Measurements from ENCODE around the gene ACIN1. TPM values are rescaled to one million over a fixed set of nuclear protein-coding genes. Genes with fewer than 3 reads are reported as not detected.

ACIN1 gene
- total RNA-seq, 1 experiment from 2014 or later = 179 TPM

DNA sequence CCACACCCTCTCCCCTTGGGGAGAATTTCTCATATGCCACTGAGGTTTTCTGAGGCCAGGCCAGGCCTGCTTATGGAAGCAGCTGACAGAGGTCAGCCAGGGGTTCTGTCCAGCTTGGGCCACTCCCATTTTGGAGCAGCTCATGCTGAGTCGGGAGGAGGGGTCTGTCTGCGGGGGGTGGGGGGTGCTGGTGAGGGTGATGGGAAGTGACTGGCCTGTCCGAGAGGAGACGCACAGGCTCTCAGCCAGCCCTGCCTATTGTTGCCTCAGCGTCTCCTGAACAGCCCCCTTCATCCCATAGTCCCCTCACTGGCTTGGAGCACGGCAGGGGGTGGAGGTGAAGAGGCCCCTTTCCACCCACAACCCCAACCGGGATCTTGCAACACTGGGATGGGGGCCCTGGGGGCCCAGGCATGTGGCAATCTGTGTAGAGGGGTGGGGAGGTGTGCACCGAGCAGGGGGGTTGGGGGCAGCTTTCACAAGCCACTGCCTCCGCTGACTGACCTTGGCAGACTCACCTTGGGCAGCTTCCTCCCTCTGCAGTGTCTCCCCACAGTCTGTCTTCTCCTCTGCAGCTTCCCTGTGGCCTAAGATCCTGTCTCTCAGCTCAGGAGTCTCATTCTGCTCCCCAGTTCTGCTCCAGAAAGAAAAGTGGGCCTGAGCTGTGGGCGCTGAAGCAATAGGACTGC is 18.6 kb upstream of the ACIN1 start:
- no peaks in the 10 kb centered on the region for H4K20me1 ChIP-seq (ENCODE audit: insufficient read depth)
- no peak overlapping the region for H3K27ac ChIP-seq (ENCODE audit: low read depth, low read length)
- H3K4me1 ChIP-seq (ENCODE audit: control insufficient read depth in 1 of 2, insufficient read depth in 2 of 2, low read length in 2 of 2) = peaks cover 12 to 23% of the 10 kb centered on the region in 2 experiments
- H3K27me3 ChIP-seq (ENCODE audit: insufficient read depth, low read length) = peaks cover 20% of the 10 kb centered on the region; the same call in 1 of the 2 replicates
- H3K9ac ChIP-seq (ENCODE audit: low read length) = no peak overlapping the region
- H3K9me2 ChIP-seq (ENCODE audit: insufficient read depth) = no peaks in the 10 kb centered on the region
- H3K79me2 ChIP-seq (ENCODE audit: insufficient read depth, low read length) = no peaks in the 10 kb centered on the region
- DNase-seq (ENCODE audit: low read depth, low spot score) = no peak
- H3K4me3 ChIP-seq (replicated peaks in 1 of 2; ENCODE audit: low read depth in 1 of 2, low read length in 2 of 2) = no peak overlapping the region
- ChIA-PET POLR2A (interaction anchor here (1.2 kb wide), 1 partner anchor 18 kb away, joined by 3 read pairs; the partner anchor contains the start of genes ACIN1 and C14orf119), CTCF (interaction anchor here (1.1 to 5.5 kb wide), 3 partner anchors 45 to 127 kb away, joined by 3 to 56 read pairs (median 3); no protein-coding TSS in a partner anchor), RAD21 (ENCODE audit: low non-redundant PET in 1 of 2, low total read pairs in 2 of 2, uncharacterized antibody in 2 of 2, unreplicated experiment in 2 of 2) (interaction anchor here in 1 of 2 experiments (0.9 kb wide), 1 partner anchor 68 kb away, joined by 3 read pairs; no protein-coding TSS in a partner anchor)
- H3K36me3 ChIP-seq (ENCODE audit: control insufficient read depth in 1 of 2, insufficient read depth in 2 of 2, low read length in 2 of 2) = no peaks in the 10 kb centered on the region
- BruUV-seq (replicated peaks) = no TSS peak
- ATAC-seq = no peak
- no peak overlapping the region for H2AFZ ChIP-seq (ENCODE audit: low read depth, low read length, poor library complexity, severe bottlenecking)
- H3K9me3 ChIP-seq (ENCODE audit: control insufficient read depth in 1 of 2, insufficient read depth in 1 of 2, low read depth in 1 of 2, low read length in 2 of 2) = no peaks in the 10 kb centered on the region
- H3K4me2 ChIP-seq (ENCODE audit: low read length) = no peak overlapping the region
- intact Hi-C loops (cut with micrococcal nuclease) = no loop called here
- TF ChIP-seq EZH2 (IDR thresholded peaks at IDR 0.05) (no peak), EZH2phosphoT487 (IDR thresholded peaks at IDR 0.05; ENCODE audit: borderline replicate concordance) (no peak), JUND (IDR thresholded peaks at IDR 0.05) (no peak), CTCF (IDR thresholded peaks at IDR 0.05 in 2 of 3, conservative IDR thresholded peaks at IDR 0.05 in 1 of 3; ENCODE audit: borderline replicate concordance in 1 of 3, insufficient read depth in 1 of 3, low read depth in 2 of 3, low read length in 2 of 3) (no peak), RAD21 (IDR thresholded peaks at IDR 0.05; ENCODE audit: low read depth) (no peak), YY1 (IDR thresholded peaks at IDR 0.05; ENCODE audit: extremely low read depth, insufficient replicate concordance, low read depth, low read length) (no peak), EGR1 (IDR thresholded peaks at IDR 0.05; ENCODE audit: low read depth) (no peak), ZNF274 (IDR thresholded peaks at IDR 0.05; ENCODE audit: low read depth, low read length) (no peak), ZFX (IDR thresholded peaks at IDR 0.05) (no peak), FOSL1 (IDR thresholded peaks at IDR 0.05; ENCODE audit: low read depth) (no peak), TCF7L2 (IDR thresholded peaks at IDR 0.05; ENCODE audit: borderline replicate concordance, extremely low read depth, insufficient read depth, insufficient read length) (no peak)

Measured in HCT116 (cell line).